Measurements from ENCODE around the gene CTIF.

GRCh38 chr18:48888773-48889080 is 349.9 kb downstream of the CTIF start:
- TF ChIP-seq, protein P1, sequence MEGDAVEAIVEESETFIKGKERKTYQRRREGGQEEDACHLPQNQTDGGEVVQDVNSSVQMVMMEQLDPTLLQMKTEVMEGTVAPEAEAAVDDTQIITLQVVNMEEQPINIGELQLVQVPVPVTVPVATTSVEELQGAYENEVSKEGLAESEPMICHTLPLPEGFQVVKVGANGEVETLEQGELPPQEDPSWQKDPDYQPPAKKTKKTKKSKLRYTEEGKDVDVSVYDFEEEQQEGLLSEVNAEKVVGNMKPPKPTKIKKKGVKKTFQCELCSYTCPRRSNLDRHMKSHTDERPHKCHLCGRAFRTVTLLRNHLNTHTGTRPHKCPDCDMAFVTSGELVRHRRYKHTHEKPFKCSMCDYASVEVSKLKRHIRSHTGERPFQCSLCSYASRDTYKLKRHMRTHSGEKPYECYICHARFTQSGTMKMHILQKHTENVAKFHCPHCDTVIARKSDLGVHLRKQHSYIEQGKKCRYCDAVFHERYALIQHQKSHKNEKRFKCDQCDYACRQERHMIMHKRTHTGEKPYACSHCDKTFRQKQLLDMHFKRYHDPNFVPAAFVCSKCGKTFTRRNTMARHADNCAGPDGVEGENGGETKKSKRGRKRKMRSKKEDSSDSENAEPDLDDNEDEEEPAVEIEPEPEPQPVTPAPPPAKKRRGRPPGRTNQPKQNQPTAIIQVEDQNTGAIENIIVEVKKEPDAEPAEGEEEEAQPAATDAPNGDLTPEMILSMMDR (conservative IDR thresholded peaks at IDR 0.05; ENCODE audit: low read depth in 2 of 2): no peak
- TF ChIP-seq EZH2 (IDR thresholded peaks at IDR 0.05; ENCODE audit: low read depth, unreplicated experiment): no peak
- TF ChIP-seq CREB1 (CRISPR knock-in tag; IDR thresholded peaks at IDR 0.05; ENCODE audit: low read depth): no peak
- TF ChIP-seq POLR2AphosphoS5 (IDR thresholded peaks at IDR 0.05; ENCODE audit: low read depth): no peak
- no peak for TF ChIP-seq STAT1 (IDR thresholded peaks at IDR 0.05; ENCODE audit: unreplicated experiment)
- no peak for TF ChIP-seq ZNF331 (CRISPR knock-in tag; IDR thresholded peaks at IDR 0.05; ENCODE audit: low read depth)
- TF ChIP-seq REST (IDR thresholded peaks at IDR 0.05; ENCODE audit: unreplicated experiment): no peak
- no peak for TF ChIP-seq JUNB (IDR thresholded peaks at IDR 0.05; ENCODE audit: unreplicated experiment)
- no peak for TF ChIP-seq EZH2phosphoT487 (IDR thresholded peaks at IDR 0.05; ENCODE audit: unreplicated experiment)
- TF ChIP-seq ZNF114 (CRISPR knock-in tag; IDR thresholded peaks at IDR 0.05): no peak
